Activated T-cell treated with anti-CD3 and anti-CD28 coated beads for 24 hours (primary cell): ENCODE measurements around the gene UGT1A6.
"Not testable (repeated sequence)": the region's sequence is repeated elsewhere in the genome, so short reads cannot be mapped to it uniquely, and the experiment has no call there.

ENCODE experiments used
- DNase-seq: peaks from one replicate; pipeline ENCODE4 v3.0.0-alpha.2; 2020; ENCODE audit warnings: low read depth

The UGT1A6 gene

GRCh38 chr2:233686928-233687327, 5.8 kb upstream of the UGT1A6 start:
- DNase-seq, result no peak

GRCh38 chr2:233688341-233688740, 4.3 kb upstream of the UGT1A6 start:
- no peak for DNase-seq

- no peak for DNase-seq
These were observed 3.7 kb upstream of the UGT1A6 start for GRCh38 chr2:233689031-233689430.

- no peak for DNase-seq
These were observed 3.2 kb upstream of the UGT1A6 start for GRCh38 chr2:233689501-233689900.

- DNase-seq, result no peak
These were observed 2.2 kb upstream of the UGT1A6 start for GRCh38 chr2:233690444-233690843.

GRCh38 chr2:233691443-233692433, 952 bp upstream of the UGT1A6 start:
- DNase-seq, result no peak

- DNase-seq, result no peak
These were observed 1.3 kb downstream of the UGT1A6 start for GRCh38 chr2:233693963-233694362.

GRCh38 chr2:233698740-233699139, 6.0 kb downstream of the UGT1A6 start:
- no peak for DNase-seq

- no peak for DNase-seq
These were observed 6.8 kb downstream of the UGT1A6 start for GRCh38 chr2:233699424-233700027.

GRCh38 chr2:233700028-233700635, 7.4 kb downstream of the UGT1A6 start:
- no peak for DNase-seq

GRCh38 chr2:233700842-233701241, 8.2 kb downstream of the UGT1A6 start:
- DNase-seq, result not testable (repeated sequence)

- no peak for DNase-seq
These were observed 9.5 kb downstream of the UGT1A6 start for GRCh38 chr2:233702238-233702637.

GRCh38 chr2:233705911-233706506, 13.3 kb downstream of the UGT1A6 start:
- no peak for DNase-seq

GRCh38 chr2:233706720-233707119, 14.0 kb downstream of the UGT1A6 start:
- DNase-seq, result no peak

- no peak for DNase-seq
These were observed 15.4 kb downstream of the UGT1A6 start for GRCh38 chr2:233707940-233708644.

GRCh38 chr2:233708942-233709341, 16.3 kb downstream of the UGT1A6 start:
- no peak for DNase-seq

GRCh38 chr2:233711312-233712008, 18.8 kb downstream of the UGT1A6 start:
- peak; percentile 56 for DNase-seq

GRCh38 chr2:233712611-233713261, 20.0 kb downstream of the UGT1A6 start, which contains the start of gene UGT1A5:
Gene UGT1A5 (plus strand): TSS chr2:233712907. CDS start chr2:233712992, 85 bp downstream.
- no peak for DNase-seq

GRCh38 chr2:233713262-233713615, 20.5 kb downstream of the UGT1A6 start:
- DNase-seq, result no peak

GRCh38 chr2:233714121-233714520, 21.4 kb downstream of the UGT1A6 start:
- DNase-seq, result no peak

- no peak for DNase-seq
These were observed 25.9 kb downstream of the UGT1A6 start, which contains the start of gene UGT1A4 for GRCh38 chr2:233718552-233718951. Gene UGT1A4 (plus strand): TSS chr2:233718736. CDS start chr2:233718821, 85 bp downstream.
